GM23248 (cell line): ENCODE data around the gene PCDHGA1. TPM values are rescaled to one million over a fixed set of nuclear protein-coding genes. Genes with fewer than 3 reads are reported as not detected.
"Not testable (repeated sequence)": the region's sequence is repeated elsewhere in the genome, so short reads cannot be mapped to it uniquely, and the experiment has no call there.

Source experiments
- DNase-seq: peaks from one replicate; pipeline ENCODE4 v3.0.0-alpha.2; 2015
- H2AFZ ChIP-seq: fragments of 200-600 bp; sonication (generic); 2 replicates; pipeline ENCODE4 v1.6.1; 2016; ENCODE audit warnings: antibody characterized with exemption
- H3F3A ChIP-seq: fragments of 200-600 bp; sonication (generic); 2 replicates; pipeline ENCODE4 v1.6.1; 2016; ENCODE audit warnings: mild to moderate bottlenecking, antibody characterized with exemption, mixed run types; ENCODE audit not compliant: insufficient read depth
- H3K27ac ChIP-seq: fragments of 200-600 bp; sonication (generic); 2 replicates; pipeline ENCODE4 v1.5.1; 2016; ENCODE audit warnings: mild to moderate bottlenecking
- H3K27me3 ChIP-seq: fragments of 200-600 bp; sonication (generic); replicated peaks from 2 replicates; pipeline ENCODE4 v1.6.1; 2016; ENCODE audit warnings: mild to moderate bottlenecking; ENCODE audit not compliant: insufficient read depth
- H3K36me3 ChIP-seq: fragments of 200-600 bp; sonication (generic); 2 replicates; pipeline ENCODE4 v1.6.1; 2016; ENCODE audit warnings: low read depth, mild to moderate bottlenecking
- H3K4me1 ChIP-seq: fragments of 200-600 bp; sonication (generic); 2 replicates; pipeline ENCODE4 v1.6.1; 2016; ENCODE audit warnings: mild to moderate bottlenecking; ENCODE audit not compliant: insufficient read depth
- H3K4me2 ChIP-seq: fragments of 200-600 bp; sonication (generic); one replicate; pipeline ENCODE4 v1.6.1; 2016; ENCODE audit warnings: mild to moderate bottlenecking; ENCODE audit not compliant: unreplicated experiment
- H3K4me3 ChIP-seq: fragments of 200-600 bp; sonication (generic); 2 replicates; pipeline ENCODE4 v1.5.1; 2016; ENCODE audit warnings: mild to moderate bottlenecking
- H3K79me2 ChIP-seq: fragments of 200-600 bp; sonication (generic); 2 replicates; pipeline ENCODE4 v1.6.1; 2016; ENCODE audit warnings: mild to moderate bottlenecking; ENCODE audit not compliant: insufficient read depth
- H3K9ac ChIP-seq: fragments of 200-600 bp; sonication (generic); 2 replicates; pipeline ENCODE4 v1.6.1; 2016; ENCODE audit warnings: mild to moderate bottlenecking
- H3K9me2 ChIP-seq: fragments of 200-600 bp; sonication (generic); 2 replicates; pipeline ENCODE4 v1.6.1; 2016; ENCODE audit warnings: mixed run types, mild to moderate bottlenecking, moderate library complexity; ENCODE audit not compliant: insufficient read depth
- H3K9me3 ChIP-seq: fragments of 200-600 bp; sonication (generic); one replicate; pipeline ENCODE4 v1.6.1; 2017; ENCODE audit warnings: low read depth
- H4K20me1 ChIP-seq: fragments of 200-600 bp; sonication (generic); 2 replicates; pipeline ENCODE4 v1.6.0; 2016; ENCODE audit not compliant: insufficient read depth
- EZH2 ChIP-seq: fragments of 200-600 bp; sonication (generic); IDR thresholded peaks from 2 replicates; pipeline ENCODE4 v1.6.1; 2018; ENCODE audit warnings: antibody characterized with exemption, mild to moderate bottlenecking; ENCODE audit not compliant: insufficient read depth, poor library complexity, severe bottlenecking
- EZH2phosphoT487 ChIP-seq: fragments of 200-600 bp; sonication (generic); IDR thresholded peaks from 2 replicates; pipeline ENCODE4 v1.6.1; 2018; ENCODE audit warnings: antibody characterized with exemption, moderate library complexity, mild to moderate bottlenecking, low read depth; ENCODE audit not compliant: insufficient read depth
- WGBS, 2 experiments: methylation state at CpG; one replicate each; pipeline ENCODE4 v1.1.6; 2015 to 2017; ENCODE audit warnings: low lambda C conversion rate in 2 of 2, low coverage in 1 of 2; ENCODE audit errors: missing lambda C conversion rate in 2 of 2; 5-methylcytosine and 5-hydroxymethylcytosine counted together
- in situ Hi-C: fragments of 300-500 bp; cut with MboI; formaldehyde crosslinking; loops from 2 replicates; pipeline ENCODE4 v1.15.0; 2020
- polyA plus RNA-seq: library from polyadenylated mRNA; unstranded; fragments of >200 nt; fragmentation: Nextera tagmentation; extraction: Ambion mirVana; gene quantifications from 2 replicates; pipeline ENCODE4 v1.2.1, GENCODE V29; 2016
- total RNA-seq: library from RNA; depleted of rRNA; stranded (reverse); fragments of >200 nt; shearing (Covaris generic); gene quantifications from 2 replicates; pipeline ENCODE4 v1.2.3, GENCODE V29; 2014

PCDHGA1 gene
- total and polyA plus RNA-seq, 2 experiments from 2014 or later = 0.63 to 1.8 TPM

DNA sequence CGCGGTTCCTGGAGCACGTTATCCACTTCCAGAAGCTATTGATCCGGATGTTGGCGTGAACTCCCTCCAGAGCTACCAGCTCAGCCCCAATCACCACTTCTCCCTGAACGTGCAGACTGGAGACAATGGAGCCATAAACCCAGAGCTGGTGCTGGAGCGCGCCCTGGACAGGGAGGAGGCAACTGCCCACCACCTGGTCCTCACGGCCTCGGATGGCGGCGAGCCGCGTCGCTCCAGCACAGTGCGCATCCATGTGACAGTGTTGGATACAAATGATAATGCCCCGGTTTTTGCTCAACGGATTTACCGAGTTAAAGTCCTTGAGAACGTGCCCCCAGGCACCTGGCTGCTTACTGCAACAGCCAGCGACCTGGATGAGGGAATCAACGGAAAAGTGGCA, 73.1 kb downstream of the PCDHGA1 start:
- Histone ChIP-seq H3K27me3 (no peaks in the 10 kb centered on the region), H3K36me3 (no peaks in the 10 kb centered on the region), H3K4me3 (peak overlapping the region; percentile 68), H3K27ac (no peak overlapping the region), H3K9me2 (no peaks in the 10 kb centered on the region), H3K4me1 (no peaks in the 10 kb centered on the region; the same call in 1 of the 2 replicates), H3F3A (peaks cover 8% of the 10 kb centered on the region; the same call in 1 of the 2 replicates), H2AFZ (peak overlapping the region; percentile 65; the same call in 1 of the 2 replicates), H4K20me1 (no peaks in the 10 kb centered on the region), H3K4me2 (no peak overlapping the region), H3K9ac (no peak overlapping the region), H3K9me3 (no peaks in the 10 kb centered on the region), H3K79me2 (0 out of 2 replicates have a peak, but pooled peaks cover 4% of the 10 kb centered on the region)
- DNase-seq = no peak
- TF ChIP-seq EZH2phosphoT487 (no peak), EZH2 (no peak)
- in situ Hi-C loops = no loop called here
- 34 to 36% methylated on average over 22 of the region's 22 CpGs for WGBS, 2 experiments

- H3K4me2 ChIP-seq = peak within 1 kb of the TSS; percentile 67
- H3K9me3 ChIP-seq, in situ Hi-C loops, H3F3A ChIP-seq, H3K36me3 ChIP-seq, H4K20me1 ChIP-seq, H3K4me1 ChIP-seq, H3K79me2 ChIP-seq, H3K27me3 ChIP-seq, H3K9me2 ChIP-seq: not testable (repeated sequence)
- H3K4me3 ChIP-seq = peak within 1 kb of the TSS; percentile 68
- peak within 1 kb of the TSS; percentile 74 for H2AFZ ChIP-seq
- DNase-seq = peak; percentile 86
- 10 to 12% methylated on average over 41 to 47 of the region's 51 CpGs for WGBS, 2 experiments
- 0 out of 2 replicates have a peak within 1 kb of the TSS, but pooled peaks have one; percentile 13 for H3K27ac ChIP-seq
- H3K9ac ChIP-seq = peak within 1 kb of the TSS; percentile 56; the same call in 1 of the 2 replicates
Observed at GRCh38 chr5:141407790-141408505, 77.6 kb downstream of the PCDHGA1 start, which contains the start of gene PCDHGB6. TSS of gene PCDHGB6 (plus strand) at chr5:141408021. CDS start at chr5:141408203, 182 bp downstream.

DNA sequence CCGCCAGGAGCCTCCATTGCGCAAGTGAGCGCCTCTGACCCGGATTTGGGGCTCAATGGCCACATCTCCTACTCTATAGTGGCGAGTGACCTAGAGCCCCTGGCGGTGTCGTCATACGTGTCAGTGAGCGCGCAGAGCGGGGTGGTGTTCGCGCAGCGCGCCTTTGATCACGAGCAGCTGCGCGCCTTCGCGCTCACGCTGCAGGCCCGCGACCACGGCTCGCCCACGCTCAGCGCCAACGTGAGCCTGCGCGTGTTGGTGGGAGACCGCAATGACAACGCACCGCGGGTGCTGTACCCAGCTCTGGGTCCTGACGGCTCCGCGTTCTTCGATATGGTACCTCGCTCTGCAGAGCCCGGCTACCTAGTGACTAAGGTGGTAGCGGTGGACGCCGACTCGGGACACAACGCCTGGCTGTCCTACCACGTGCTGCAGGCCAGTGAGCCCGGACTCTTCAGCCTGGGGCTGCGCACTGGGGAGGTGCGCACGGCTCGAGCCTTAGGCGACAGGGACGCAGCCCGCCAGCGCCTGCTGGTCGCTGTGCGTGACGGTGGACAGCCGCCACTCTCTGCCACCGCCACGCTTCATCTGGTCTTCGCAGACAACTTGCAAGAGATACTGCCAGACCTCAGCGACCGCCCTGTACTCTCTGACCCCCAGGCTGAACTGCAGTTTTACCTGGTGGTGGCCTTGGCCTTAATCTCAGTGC, 79.4 kb downstream of the PCDHGA1 start:
- Histone ChIP-seq H3K79me2 (peaks cover 6% of the 10 kb centered on the region; the same call in 1 of the 2 replicates), H3K4me3 (no peak overlapping the region), H3K27me3 (no peaks in the 10 kb centered on the region), H4K20me1 (no peaks in the 10 kb centered on the region), H3K9me3 (no peaks in the 10 kb centered on the region), H3K9ac (no peak overlapping the region), H3K9me2 (no peaks in the 10 kb centered on the region), H2AFZ (no peak overlapping the region), H3K36me3 (no peaks in the 10 kb centered on the region), H3K4me1 (no peaks in the 10 kb centered on the region; the same call in 1 of the 2 replicates), H3K4me2 (no peak overlapping the region), H3K27ac (no peak overlapping the region), H3F3A (peaks cover 5% of the 10 kb centered on the region; the same call in 1 of the 2 replicates)
- DNase-seq = no peak
- TF ChIP-seq EZH2 = no peak
- TF ChIP-seq EZH2phosphoT487 = no peak
- in situ Hi-C loops = no loop called here
- 28 to 30% methylated on average over 56 to 59 of the region's 64 CpGs for WGBS, 2 experiments

GRCh38 chr5:141411575-141411974, 81.3 kb downstream of the PCDHGA1 start:
- in situ Hi-C loops = no loop called here
- Histone ChIP-seq H3K4me2 (no peak overlapping the region), H3K79me2 (peaks cover 6% of the 10 kb centered on the region; the same call in 1 of the 2 replicates), H3K9me2 (no peaks in the 10 kb centered on the region), H3K27me3 (no peaks in the 10 kb centered on the region), H3K4me1 (no peaks in the 10 kb centered on the region; the same call in 1 of the 2 replicates), H3K9ac (no peak overlapping the region), H4K20me1 (no peaks in the 10 kb centered on the region), H2AFZ (no peak overlapping the region), H3K36me3 (no peaks in the 10 kb centered on the region), H3K9me3 (no peaks in the 10 kb centered on the region), H3K4me3 (no peak overlapping the region), H3K27ac (no peak overlapping the region), H3F3A (peaks cover 5% of the 10 kb centered on the region; the same call in 1 of the 2 replicates)
- DNase-seq = no peak
- TF ChIP-seq EZH2 (no peak), EZH2phosphoT487 (no peak)
- WGBS, 2 experiments = 52 to 60% methylated on average over 3 of the region's 3 CpGs
